ENCODE results near the gene IGSF5. TPM values are rescaled to one million over a fixed set of nuclear protein-coding genes. Genes with fewer than 3 reads are reported as not detected.

The IGSF5 gene
- total and polyA plus RNA-seq, 9 of the 15 experiments (the other 6 are each of a cell fraction or from before 2014, with no cell fraction given) = not detected

GRCh38 chr21:39843916-39844315, 98.9 kb downstream of the IGSF5 start (continued):
- no peak for TF ChIP-seq ZNF717 (CRISPR knock-in tag; IDR thresholded peaks at IDR 0.05)
- no peak for TF ChIP-seq CBFA2T2 (conservative IDR thresholded peaks at IDR 0.05)
- no peak for TF ChIP-seq NFIC (IDR thresholded peaks at IDR 0.05)
- 0 out of 2 replicates have a peak, but pooled peaks have one; percentile 4 for TF ChIP-seq RREB1 (CRISPR knock-in tag; IDR thresholded peaks at IDR 0.05)
- TF ChIP-seq ZNF609 (CRISPR knock-in tag; IDR thresholded peaks at IDR 0.05; ENCODE audit: borderline replicate concordance) = no peak
- TF ChIP-seq ZNF232 (CRISPR knock-in tag; IDR thresholded peaks at IDR 0.05) = no peak
- no peak for TF ChIP-seq HNRNPL (IDR thresholded peaks at IDR 0.05; ENCODE audit: low read depth, low read length)
- no peak for TF ChIP-seq NONO (IDR thresholded peaks at IDR 0.05; ENCODE audit: low read depth in 2 of 2, low read length in 1 of 2)
- no peak for TF ChIP-seq CC2D1A (IDR thresholded peaks at IDR 0.05)
- TF ChIP-seq RAD51 (IDR thresholded peaks at IDR 0.05; ENCODE audit: borderline replicate concordance, low read depth) = peak; percentile 63; the same call in 1 of the 2 replicates
- no peak for TF ChIP-seq ZNF589 (CRISPR knock-in tag; IDR thresholded peaks at IDR 0.05; ENCODE audit: low read depth)
- no peak for TF ChIP-seq DEAF1 (CRISPR knock-in tag; IDR thresholded peaks at IDR 0.05)
- peak; percentile 43 for TF ChIP-seq USF2 (CRISPR knock-in tag; IDR thresholded peaks at IDR 0.05)
- TF ChIP-seq TOE1 (IDR thresholded peaks at IDR 0.05; ENCODE audit: borderline replicate concordance) = peak; percentile 57; the same call in 1 of the 2 replicates
- TF ChIP-seq TOE1 (CRISPR knock-in tag; IDR thresholded peaks at IDR 0.05; ENCODE audit: borderline replicate concordance, low read depth) = no peak
- TF ChIP-seq ZNF764 (CRISPR knock-in tag; IDR thresholded peaks at IDR 0.05; ENCODE audit: low read depth) = no peak
